Keratinocyte (primary cell): ENCODE measurements around the gene IFNAR1. TPM values are rescaled to one million over a fixed set of nuclear protein-coding genes. Genes with fewer than 3 reads are reported as not detected.

Source experiments
- DNase-seq: peaks from one replicate; pipeline ENCODE4 v3.0.0-alpha.2; 2011; ENCODE audit warnings: low read depth, missing footprints, low spot score
- FAIRE-seq: peaks from 2 replicates; lab custom pipeline; 2011; peaks lifted over from hg19 to GRCh38; lab: Jason Lieb, UNC
- H2AFZ ChIP-seq: 2 replicates; pipeline ENCODE4 v1.6.0; 2012; ENCODE audit warnings: low read length, control low read depth, inconsistent platforms; ENCODE audit not compliant: control insufficient read depth
- H3K27ac ChIP-seq: 2 replicates; pipeline ENCODE4 v1.5.1; 2011; ENCODE audit warnings: low read length; ENCODE audit not compliant: control insufficient read depth, insufficient read depth
- H3K27me3 ChIP-seq: 3 replicates; pipeline ENCODE4 v1.6.0; 2011; ENCODE audit warnings: low read length; ENCODE audit not compliant: control insufficient read depth, insufficient read depth; ENCODE audit errors: extremely low read depth
- H3K36me3 ChIP-seq, 2 experiments: 2 replicates in 1 of 2; 3 replicates in 1 of 2; pipeline ENCODE4 v1.5.1; 2011; ENCODE audit warnings: low read length in 2 of 2, mild to moderate bottlenecking in 1 of 2; ENCODE audit not compliant: control insufficient read depth in 2 of 2, insufficient read depth in 2 of 2; ENCODE audit errors: extremely low read depth in 1 of 2
- H3K4me1 ChIP-seq: 3 replicates; pipeline ENCODE4 v1.5.1; 2011; ENCODE audit warnings: low read length; ENCODE audit not compliant: control insufficient read depth, insufficient read depth; ENCODE audit errors: extremely low read depth
- H3K4me2 ChIP-seq: 3 replicates; pipeline ENCODE4 v1.6.0; 2011; ENCODE audit warnings: low read depth, low read length; ENCODE audit not compliant: control insufficient read depth, insufficient read depth; ENCODE audit errors: extremely low read depth
- H3K4me3 ChIP-seq, 3 experiments: fragments of 200-600 bp in 1 of 3; sonication (generic) in 1 of 3; 2 replicates in 2 of 3; 3 replicates in 1 of 3; pipeline ENCODE4 v1.5.1; 2011 to 2016; ENCODE audit warnings: low read length in 3 of 3, mild to moderate bottlenecking in 3 of 3, control low read depth in 2 of 3, inconsistent platforms in 1 of 3, low read depth in 1 of 3, mixed read lengths in 1 of 3, mixed run types in 1 of 3, moderate library complexity in 1 of 3; ENCODE audit not compliant: control insufficient read depth in 2 of 3, insufficient read depth in 2 of 3; ENCODE audit errors: extremely low read depth in 1 of 3
- H3K79me2 ChIP-seq: 2 replicates; pipeline ENCODE4 v1.6.0; 2012; ENCODE audit warnings: low read length; ENCODE audit not compliant: control insufficient read depth, insufficient read depth
- H3K9ac ChIP-seq: 3 replicates; pipeline ENCODE4 v1.6.0; 2011; ENCODE audit warnings: low read length; ENCODE audit not compliant: control insufficient read depth, insufficient read depth; ENCODE audit errors: extremely low read depth
- H3K9me1 ChIP-seq: 3 replicates; pipeline ENCODE4 v1.6.0; 2011; ENCODE audit warnings: low read length; ENCODE audit not compliant: control insufficient read depth, insufficient read depth; ENCODE audit errors: extremely low read depth
- H3K9me3 ChIP-seq: 2 replicates; pipeline ENCODE4 v1.5.1; 2012; ENCODE audit warnings: low read depth, low read length; ENCODE audit not compliant: control insufficient read depth
- H4K20me1 ChIP-seq: 3 replicates; pipeline ENCODE4 v1.6.0; 2011; ENCODE audit warnings: low read length; ENCODE audit not compliant: control insufficient read depth, insufficient read depth; ENCODE audit errors: extremely low read depth
- EZH2 ChIP-seq: IDR thresholded peaks from one replicate; pipeline ENCODE4 v1.6.1; 2012; ENCODE audit warnings: inconsistent platforms, mild to moderate bottlenecking, low read length, moderate library complexity
- dilution Hi-C: fragments of 300-500 bp; cut with MboI; formaldehyde crosslinking; loops from one replicate; pipeline ENCODE4 v1.7.0; 2020; ENCODE audit warnings: low sequenced_read_pairs; ENCODE audit not compliant: extremely low pct_ligation_motif_present
- polyA plus RNA-seq, 5 experiments: library from polyadenylated mRNA; depleted of rRNA in 3 of 5; stranded (reverse) in 3 of 5; stranded (forward) in 1 of 5; unstranded in 1 of 5; fragments of >200 nt; gene quantifications; 1 replicate in 1 of 5; 2 replicates in 3 of 5; 3 replicates in 1 of 5; pipeline versions ENCODE4 v1.2.1 to v1.2.3, GENCODE V29; 2011 to 2012; ENCODE audit warnings: missing spikeins in 2 of 5, low read depth in 1 of 5, low replicate concordance in 1 of 5
- TF ChIP-seq, protein P1 (sequence below), 3 experiments: IDR thresholded peaks in 1 of 3; conservative IDR thresholded peaks in 1 of 3; optimal IDR thresholded peaks in 1 of 3; 2 replicates in 2 of 3; 3 replicates in 1 of 3; pipeline versions ENCODE3 to v1.5.1; 2011; ENCODE audit warnings: low read length in 3 of 3, mild to moderate bottlenecking in 3 of 3, moderate library complexity in 2 of 3, control low read depth in 1 of 3, inconsistent platforms in 1 of 3; ENCODE audit not compliant: insufficient read depth in 2 of 3; ENCODE audit errors: extremely low read depth in 1 of 3

Gene IFNAR1
- polyA plus RNA-seq, 1 donor (not counting 4 experiments of a cell fraction or from before 2014, with no cell fraction given), result 12.6 TPM

DNA sequence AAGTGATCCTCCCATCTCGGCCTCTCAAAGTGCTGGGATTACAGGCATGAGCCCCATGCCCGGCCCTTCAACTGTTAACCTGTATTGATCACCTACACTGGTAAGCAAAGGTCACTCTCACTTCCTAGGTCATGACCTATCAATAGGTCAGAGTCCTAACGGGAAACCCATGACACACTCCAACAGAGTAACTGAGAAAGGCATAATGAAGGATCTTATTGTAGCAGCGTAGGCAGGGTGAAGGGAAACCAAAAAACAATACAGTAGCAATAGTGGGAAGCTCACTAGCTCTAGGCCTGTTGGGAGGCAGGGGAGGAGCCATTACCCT is 19.5 kb upstream of the IFNAR1 start:
- Histone ChIP-seq H3K4me1 (peaks cover 15% of the 10 kb centered on the region), H3K27ac (no peak overlapping the region), H3K4me3 (no peak overlapping the region), H3K79me2 (no peaks in the 10 kb centered on the region), H4K20me1 (no peaks in the 10 kb centered on the region), H3K4me2 (no peak overlapping the region), H2AFZ (no peak overlapping the region), H3K27me3 (no peaks in the 10 kb centered on the region), H3K9me1 (no peaks in the 10 kb centered on the region), H3K9ac (no peak overlapping the region), H3K9me3 (no peaks in the 10 kb centered on the region), H3K36me3 (no peaks in the 10 kb centered on the region)
- no peak for FAIRE-seq
- TF ChIP-seq, protein P1, sequence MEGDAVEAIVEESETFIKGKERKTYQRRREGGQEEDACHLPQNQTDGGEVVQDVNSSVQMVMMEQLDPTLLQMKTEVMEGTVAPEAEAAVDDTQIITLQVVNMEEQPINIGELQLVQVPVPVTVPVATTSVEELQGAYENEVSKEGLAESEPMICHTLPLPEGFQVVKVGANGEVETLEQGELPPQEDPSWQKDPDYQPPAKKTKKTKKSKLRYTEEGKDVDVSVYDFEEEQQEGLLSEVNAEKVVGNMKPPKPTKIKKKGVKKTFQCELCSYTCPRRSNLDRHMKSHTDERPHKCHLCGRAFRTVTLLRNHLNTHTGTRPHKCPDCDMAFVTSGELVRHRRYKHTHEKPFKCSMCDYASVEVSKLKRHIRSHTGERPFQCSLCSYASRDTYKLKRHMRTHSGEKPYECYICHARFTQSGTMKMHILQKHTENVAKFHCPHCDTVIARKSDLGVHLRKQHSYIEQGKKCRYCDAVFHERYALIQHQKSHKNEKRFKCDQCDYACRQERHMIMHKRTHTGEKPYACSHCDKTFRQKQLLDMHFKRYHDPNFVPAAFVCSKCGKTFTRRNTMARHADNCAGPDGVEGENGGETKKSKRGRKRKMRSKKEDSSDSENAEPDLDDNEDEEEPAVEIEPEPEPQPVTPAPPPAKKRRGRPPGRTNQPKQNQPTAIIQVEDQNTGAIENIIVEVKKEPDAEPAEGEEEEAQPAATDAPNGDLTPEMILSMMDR (optimal IDR thresholded peaks at IDR 0.05 in 1 of 3, IDR thresholded peaks at IDR 0.05 in 1 of 3, conservative IDR thresholded peaks at IDR 0.05 in 1 of 3; ENCODE audit: extremely low read depth in 1 of 3, insufficient read depth in 2 of 3, low read length in 3 of 3), result no peak
- TF ChIP-seq EZH2, result no peak
- no peak for DNase-seq
- dilution Hi-C loops, result no loop called here

DNA sequence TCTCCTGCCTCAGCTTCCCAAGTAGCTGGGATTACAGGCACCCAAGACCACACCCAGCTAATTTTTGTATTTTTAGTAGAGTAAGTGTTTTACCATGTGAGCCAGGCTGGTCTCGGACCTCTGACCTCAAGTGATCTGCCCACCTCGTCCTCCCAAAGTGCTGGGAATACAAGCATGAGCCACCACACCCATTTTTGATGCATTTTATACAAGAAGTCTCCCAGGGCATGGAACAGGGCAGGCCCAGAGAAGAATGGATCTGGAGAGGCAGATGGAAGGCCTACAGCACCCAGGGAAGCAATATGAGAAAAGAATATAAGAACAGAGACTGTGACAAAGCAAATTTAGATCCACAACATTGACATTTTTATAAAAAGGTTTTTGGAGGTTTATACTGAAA is 18.8 kb upstream of the IFNAR1 start:
- no peaks in the 10 kb centered on the region for H3K9me1 ChIP-seq
- TF ChIP-seq EZH2, result no peak
- TF ChIP-seq, protein P1 (optimal IDR thresholded peaks at IDR 0.05 in 1 of 3, IDR thresholded peaks at IDR 0.05 in 1 of 3, conservative IDR thresholded peaks at IDR 0.05 in 1 of 3; ENCODE audit: extremely low read depth in 1 of 3, insufficient read depth in 2 of 3, low read length in 3 of 3), result no peak
- no peaks in the 10 kb centered on the region for H3K36me3 ChIP-seq
- H3K27ac ChIP-seq, result no peak overlapping the region
- no peaks in the 10 kb centered on the region for H3K27me3 ChIP-seq
- H3K79me2 ChIP-seq, result no peaks in the 10 kb centered on the region
- no peak overlapping the region for H3K9ac ChIP-seq
- H4K20me1 ChIP-seq, result no peaks in the 10 kb centered on the region
- peaks cover 12% of the 10 kb centered on the region for H3K4me1 ChIP-seq
- H2AFZ ChIP-seq, result no peak overlapping the region
- H3K4me3 ChIP-seq, result no peak overlapping the region
- dilution Hi-C loops, result no loop called here
- no peaks in the 10 kb centered on the region for H3K9me3 ChIP-seq
- DNase-seq (no peak), FAIRE-seq (no peak)
- no peak overlapping the region for H3K4me2 ChIP-seq
